Gastroesophageal sphincter (tissue), 4 donors: ENCODE measurements around the gene TP53INP2. TPM values are rescaled to one million over a fixed set of nuclear protein-coding genes. Genes with fewer than 3 reads are reported as not detected.

Experiments
- ATAC-seq: fragments of 150-250 bp; one replicate; pipeline ENCODE4 v1.9.1; 2016; ENCODE audit warnings: mild to moderate bottlenecking, moderate library complexity
- H3K27ac ChIP-seq, 4 donors: fragments of 200-600 bp; sonication (generic) in 3 of 4; 1 replicate in 3 of 4; 2 replicates in 1 of 4; pipeline ENCODE4 v1.5.1; 2016 to 2019
- H3K27me3 ChIP-seq: fragments of 200-600 bp; sonication (generic); one replicate; pipeline ENCODE4 v1.5.1; 2019
- H3K36me3 ChIP-seq, 2 donors: fragments of 200-600 bp; sonication (generic); one replicate each; pipeline ENCODE4 v1.5.1; 2019; ENCODE audit warnings: control low read depth in 1 of 2
- H3K4me1 ChIP-seq, 3 donors: fragments of 200-600 bp; sonication (generic); 1 replicate in 2 of 3; 2 replicates in 1 of 3; pipeline ENCODE4 v1.5.1; 2016 to 2019; ENCODE audit warnings: control low read depth in 2 of 3
- H3K4me3 ChIP-seq, 2 donors: fragments of 200-600 bp; sonication (generic); one replicate each; pipeline ENCODE4 v1.5.1; 2019; ENCODE audit warnings: mild to moderate bottlenecking in 1 of 2, moderate library complexity in 1 of 2
- H3K9me3 ChIP-seq, 3 donors: fragments of 200-600 bp; sonication (generic); one replicate each; pipeline ENCODE4 v1.5.1; 2017 to 2019; ENCODE audit warnings: control low read depth in 2 of 3
- CTCF ChIP-seq, 4 experiments: fragments of 200-600 bp in 2 of 4; fragments of 450-650 bp in 2 of 4; sonication (generic) in 1 of 4; IDR thresholded peaks; one replicate each; pipeline ENCODE4 v1.5.1; 2017 to 2019; ENCODE audit warnings: antibody characterized with exemption in 4 of 4, mild to moderate bottlenecking in 2 of 4, moderate library complexity in 2 of 4
- EP300 ChIP-seq: sonication (generic); formaldehyde crosslinking; IDR thresholded peaks from one replicate; pipeline ENCODE4 v1.6.1; 2017; ENCODE audit warnings: antibody characterized with exemption, mild to moderate bottlenecking
- POLR2A ChIP-seq, 2 donors: fragments of 450-650 bp; IDR thresholded peaks; one replicate each; pipeline ENCODE4 v1.6.1; 2017; ENCODE audit warnings: antibody characterized with exemption in 2 of 2, mild to moderate bottlenecking in 2 of 2, moderate library complexity in 1 of 2
- POLR2AphosphoS5 ChIP-seq: sonication (generic); formaldehyde crosslinking; IDR thresholded peaks from one replicate; pipeline ENCODE4 v1.6.1; 2017; ENCODE audit warnings: antibody characterized with exemption
- WGBS, 2 donors: methylation state at CpG; one replicate each; pipeline ENCODE4 v1.1.5; 2018; ENCODE audit warnings: low coverage in 1 of 2; 5-methylcytosine and 5-hydroxymethylcytosine counted together
- total RNA-seq, 4 donors: library from RNA; depleted of rRNA; stranded (reverse); fragments of >200 nt; gene quantifications; one replicate each; pipeline ENCODE4 v1.1.0, GENCODE V29; 2016

The TP53INP2 gene
- total RNA-seq, 4 donors from 2014 or later, result 22.8 to 67.8 (median 53.0) TPM

- Histone ChIP-seq H3K36me3 (no peaks in the 10 kb centered on the region), H3K9me3 (no peaks in the 10 kb centered on the region), H3K4me3 (no peak overlapping the region), H3K27ac (no peak overlapping the region), H3K4me1 (peaks cover 0 to 18% (median 5%) of the 10 kb centered on the region in 3 donors), H3K27me3 (no peaks in the 10 kb centered on the region)
- no peak for ATAC-seq
- TF ChIP-seq CTCF (IDR thresholded peaks at IDR 0.05), result no peak
- no peak for TF ChIP-seq EP300
- no peak for TF ChIP-seq POLR2AphosphoS5
- no peak for TF ChIP-seq POLR2A (IDR thresholded peaks at IDR 0.05)
Measured at GRCh38 chr20:34680586-34681175, 23.5 kb upstream of the TP53INP2 start.

- Histone ChIP-seq H3K4me1 (no peaks in the 10 kb centered on the region), H3K27me3 (no peaks in the 10 kb centered on the region), H3K27ac (no peak overlapping the region), H3K36me3 (no peaks in the 10 kb centered on the region), H3K4me3 (no peak overlapping the region), H3K9me3 (no peaks in the 10 kb centered on the region)
- 89% methylated on average over 3 of the region's 3 CpGs; no CpG with 5 or more reads in 1 of the 2 donors for WGBS, 2 donors
- TF ChIP-seq POLR2A (IDR thresholded peaks at IDR 0.05) (no peak), POLR2AphosphoS5 (no peak), EP300 (no peak), CTCF (IDR thresholded peaks at IDR 0.05) (no peak)
- no peak for ATAC-seq
Measured at GRCh38 chr20:34683667-34684066, 20.5 kb upstream of the TP53INP2 start.

GRCh38 chr20:34689486-34689885, 14.7 kb upstream of the TP53INP2 start:
- WGBS, 2 donors, result 86% methylated on average over 1 to 2 of the region's 2 CpGs
- no peak for ATAC-seq
- no peaks in the 10 kb centered on the region for H3K4me1 ChIP-seq
- H3K9me3 ChIP-seq, result no peaks in the 10 kb centered on the region
- H3K27ac ChIP-seq, result no peak overlapping the region
- no peak for TF ChIP-seq CTCF (IDR thresholded peaks at IDR 0.05)
- no peak for TF ChIP-seq EP300
- TF ChIP-seq POLR2A (IDR thresholded peaks at IDR 0.05), result no peak
- TF ChIP-seq POLR2AphosphoS5, result no peak
- H3K4me3 ChIP-seq, result no peak overlapping the region
- no peaks in the 10 kb centered on the region for H3K36me3 ChIP-seq
- H3K27me3 ChIP-seq, result no peaks in the 10 kb centered on the region

- no peak overlapping the region for H3K4me3 ChIP-seq
- WGBS, 2 donors, result 57 to 89% methylated on average over 1 to 2 of the region's 3 CpGs
- no peak for ATAC-seq
Measured at GRCh38 chr20:34691838-34692237, 12.3 kb upstream of the TP53INP2 start.

More at GRCh38 chr20:34691838-34692237, 12.3 kb upstream of the TP53INP2 start:
- Histone ChIP-seq H3K9me3 (no peaks in the 10 kb centered on the region), H3K4me1 (no peaks in the 10 kb centered on the region), H3K27me3 (no peaks in the 10 kb centered on the region), H3K27ac (no peak overlapping the region), H3K36me3 (no peaks in the 10 kb centered on the region)
- TF ChIP-seq POLR2AphosphoS5, result no peak
- no peak for TF ChIP-seq CTCF (IDR thresholded peaks at IDR 0.05)
- no peak for TF ChIP-seq EP300
- no peak for TF ChIP-seq POLR2A (IDR thresholded peaks at IDR 0.05)
